Ovary (tissue), 9 donors: ENCODE results near the gene ST3GAL3. TPM values are rescaled to one million over a fixed set of nuclear protein-coding genes. Genes with fewer than 3 reads are reported as not detected.

Source experiments
- DNase-seq, 5 donors: peaks; one replicate each; pipeline ENCODE4 v3.0.0-alpha.2; 2019 to 2020
- H3K27ac ChIP-seq, 2 donors: fragments of 200-600 bp; one replicate each; pipeline versions ENCODE4 v1.5.1 to v1.8.0; 2019 to 2022
- H3K27me3 ChIP-seq: fragments of 200-600 bp; one replicate; pipeline ENCODE4 v1.8.0; 2022
- H3K36me3 ChIP-seq: fragments of 200-600 bp; sonication (generic); one replicate; pipeline ENCODE4 v1.5.1; 2019
- H3K4me1 ChIP-seq: one replicate; pipeline ENCODE4 v1.8.1; 2013; ENCODE audit warnings: mild to moderate bottlenecking, moderate library complexity; ENCODE audit not compliant: insufficient read depth
- H3K4me3 ChIP-seq: fragments of 200-600 bp; sonication (generic); one replicate; pipeline ENCODE4 v1.5.1; 2017
- H3K9me3 ChIP-seq, 2 donors: fragments of 200-600 bp in 1 of 2; sonication (generic) in 1 of 2; one replicate each; pipeline versions ENCODE4 v1.5.1 to v1.8.1; 2013 to 2019; ENCODE audit warnings: mild to moderate bottlenecking in 1 of 2, moderate library complexity in 1 of 2
- CTCF ChIP-seq, 3 donors: fragments of 450-650 bp in 2 of 3; fragments of 200-600 bp in 1 of 3; IDR thresholded peaks; one replicate each; pipeline versions ENCODE4 v1.5.1 to v1.8.0; 2016 to 2022; ENCODE audit warnings: antibody characterized with exemption in 3 of 3, mild to moderate bottlenecking in 1 of 3
- EP300 ChIP-seq: sonication (generic); formaldehyde crosslinking; IDR thresholded peaks from one replicate; pipeline ENCODE4 v1.6.1; 2017; ENCODE audit warnings: antibody characterized with exemption
- POLR2A ChIP-seq: fragments of 450-650 bp; IDR thresholded peaks from one replicate; pipeline ENCODE4 v1.6.1; 2017; ENCODE audit warnings: antibody characterized with exemption, mild to moderate bottlenecking, moderate library complexity
- WGBS, 3 donors: extraction: QIAGEN DNeasy Blood & Tissue Kit in 1 of 3; methylation state at CpG; one replicate each; pipeline versions ENCODE4 v1.1.5 to v1.1.7; 2013 to 2017; 5-methylcytosine and 5-hydroxymethylcytosine counted together
- intact Hi-C, 4 donors: fragments of 100-400 bp; cut with DNase I; formaldehyde crosslinking; loops; one replicate each; pipeline versions ENCODE4 v1.11.0 to v1.15.1; 2022 to 2023
- polyA plus RNA-seq, 2 donors: library from polyadenylated mRNA; stranded (reverse); fragments of 200-250 nt in 1 of 2; fragments of 350-450 nt in 1 of 2; fragmentation: Illumina TruSeq in 1 of 2; extraction: RNeasy Lipid Tissue Mini Kit (QIAGEN cat#74804) in 1 of 2; gene quantifications; one replicate each; pipeline ENCODE4 v1.2.3, GENCODE V29; 2013 to 2014
- total RNA-seq, 7 donors: library from RNA; depleted of rRNA in 2 of 7; stranded (reverse); fragments of >200 nt in 2 of 7; fragmentation: NEBNext Ultra II Directional in 3 of 7; extraction: Animal tissue kit (Norgen Biotek cat#: 25700) in 3 of 7; gene quantifications; one replicate each; pipeline versions ENCODE4 v1.1.0 to v1.2.4, GENCODE V29; 2016 to 2023
- donor health status: DM: no; HTN: no; CAD: no; lungs with moderate emphysema.
- donor health status: DM: no; HTN: no; CAD: no.
- donor health status: Bipolar disorder and iron deficiency.
- donor health status: DM: yes; HTN: yes; CAD: no.
- donor health status: DM: no; HTN: no; CAD: no.
- donor health status: DM: yes; HTN: yes; CAD: no.

The ST3GAL3 gene
- total and polyA plus RNA-seq, 9 donors = 11.4 to 43.3 (median 27.1) TPM

GRCh38 chr1:43847290-43847689 is 140.0 kb downstream of the ST3GAL3 start:
- H3K9me3 ChIP-seq = no peaks in the 10 kb centered on the region
- H3K27ac ChIP-seq = no peak overlapping the region
- 81 to 89% (median 86%) methylated on average over 1 of the region's 1 CpG for WGBS, 3 donors
- H3K36me3 ChIP-seq = no peaks in the 10 kb centered on the region
- H3K4me1 ChIP-seq = no peaks in the 10 kb centered on the region
- no peaks in the 10 kb centered on the region for H3K27me3 ChIP-seq
- intact Hi-C loops = no loop called here
- no peak for DNase-seq
- H3K4me3 ChIP-seq = no peak overlapping the region
- TF ChIP-seq CTCF (IDR thresholded peaks at IDR 0.05) = no peak
- TF ChIP-seq EP300 = no peak
- no peak for TF ChIP-seq POLR2A

- WGBS, 3 donors = 91 to 93% (median 93%) methylated on average over 4 of the region's 4 CpGs
- TF ChIP-seq POLR2A (no peak), EP300 (no peak), CTCF (IDR thresholded peaks at IDR 0.05) (no peak)
Measured at GRCh38 chr1:43847882-43848281, 140.5 kb downstream of the ST3GAL3 start.

GRCh38 chr1:43849670-43850069 is 142.3 kb downstream of the ST3GAL3 start:
- no peak for DNase-seq
- Histone ChIP-seq H3K4me3 (no peak overlapping the region), H3K27me3 (no peaks in the 10 kb centered on the region), H3K4me1 (peaks cover 6% of the 10 kb centered on the region), H3K9me3 (no peaks in the 10 kb centered on the region), H3K27ac (no peak overlapping the region), H3K36me3 (no peaks in the 10 kb centered on the region)
- intact Hi-C loops = no loop called here
- WGBS, 3 donors = 81 to 88% (median 82%) methylated on average over 1 of the region's 1 CpG
- no peak for TF ChIP-seq EP300
- TF ChIP-seq POLR2A = no peak
- TF ChIP-seq CTCF (IDR thresholded peaks at IDR 0.05) = no peak

More at GRCh38 chr1:43847882-43848281, 140.5 kb downstream of the ST3GAL3 start:
- Histone ChIP-seq H3K27ac (no peak overlapping the region), H3K4me1 (no peaks in the 10 kb centered on the region), H3K4me3 (no peak overlapping the region), H3K27me3 (no peaks in the 10 kb centered on the region), H3K36me3 (no peaks in the 10 kb centered on the region), H3K9me3 (no peaks in the 10 kb centered on the region)
- intact Hi-C loops = no loop called here
- DNase-seq = no peak

- Histone ChIP-seq H3K4me1 (peaks cover 6% of the 10 kb centered on the region), H3K36me3 (no peaks in the 10 kb centered on the region), H3K27me3 (no peaks in the 10 kb centered on the region), H3K4me3 (no peak overlapping the region), H3K9me3 (no peaks in the 10 kb centered on the region), H3K27ac (no peak overlapping the region)
- WGBS, 3 donors = 85 to 93% (median 88%) methylated on average over 8 of the region's 8 CpGs
- intact Hi-C loops = no loop called here
- no peak for TF ChIP-seq POLR2A
- TF ChIP-seq CTCF (IDR thresholded peaks at IDR 0.05) = no peak
- TF ChIP-seq EP300 = no peak
- DNase-seq = no peak
Measured at GRCh38 chr1:43850591-43851233, 143.4 kb downstream of the ST3GAL3 start.
